GM18505 (cell line): ENCODE data around the gene SARDH.
"Not testable (repeated sequence)": the region's sequence is repeated elsewhere in the genome, so short reads cannot be mapped to it uniquely, and the experiment has no call there.

Source experiments
- ATAC-seq: cut with Tn5 transposase; IDR thresholded peaks from one replicate; pipeline ENCODE4 v1.9.1; 2021; ENCODE audit not compliant: unreplicated experiment
- POLR2A ChIP-seq: IDR thresholded peaks from 4 replicates; pipeline ENCODE4 v1.6.1; 2011; ENCODE audit warnings: borderline replicate concordance; ENCODE audit not compliant: insufficient read depth, insufficient read length; ENCODE audit errors: extremely low read depth

Gene SARDH

GRCh38 chr9:133681658-133682306, 56.4 kb downstream of the SARDH start:
- no peak for ATAC-seq
- no peak for TF ChIP-seq POLR2A

GRCh38 chr9:133680976-133681657, 57.0 kb downstream of the SARDH start:
- no peak for TF ChIP-seq POLR2A
- ATAC-seq: no peak

- ATAC-seq: no peak
- TF ChIP-seq POLR2A: no peak
Measured at GRCh38 chr9:133680250-133680975, 57.7 kb downstream of the SARDH start.

- no peak for TF ChIP-seq POLR2A
- ATAC-seq: no peak
Measured at GRCh38 chr9:133679466-133680061, 58.6 kb downstream of the SARDH start.

GRCh38 chr9:133679056-133679455, 59.1 kb downstream of the SARDH start:
- no peak for ATAC-seq
- no peak for TF ChIP-seq POLR2A

GRCh38 chr9:133677126-133678010, 60.8 kb downstream of the SARDH start:
- no peak for ATAC-seq
- TF ChIP-seq POLR2A: no peak

- ATAC-seq: no peak
- TF ChIP-seq POLR2A: no peak
Measured at GRCh38 chr9:133676450-133676849, 61.7 kb downstream of the SARDH start.

GRCh38 chr9:133675796-133676195, 62.4 kb downstream of the SARDH start:
- ATAC-seq: not testable (repeated sequence)

GRCh38 chr9:133674091-133674490, 64.1 kb downstream of the SARDH start:
- no peak for ATAC-seq
- TF ChIP-seq POLR2A: no peak

GRCh38 chr9:133673258-133673655, 64.9 kb downstream of the SARDH start:
- no peak for ATAC-seq
- TF ChIP-seq POLR2A: no peak

- TF ChIP-seq POLR2A: no peak
- no peak for ATAC-seq
Measured at GRCh38 chr9:133672503-133673257, 65.5 kb downstream of the SARDH start.

- TF ChIP-seq POLR2A: no peak
- no peak for ATAC-seq
Measured at GRCh38 chr9:133671371-133671770, 66.8 kb downstream of the SARDH start.

GRCh38 chr9:133670466-133670865, 67.7 kb downstream of the SARDH start:
- TF ChIP-seq POLR2A: no peak
- no peak for ATAC-seq
